Retinal pigment epithelial cell (primary cell): ENCODE results near the gene ALX4.

Experiments
- DNase-seq: peaks from one replicate; pipeline ENCODE4 v3.0.0-alpha.2; 2010; ENCODE audit warnings: low read depth
- H3K4me3 ChIP-seq: 2 replicates; pipeline ENCODE4 v1.5.1; 2011; ENCODE audit warnings: mild to moderate bottlenecking, low read length, control low read depth, moderate library complexity
- TF ChIP-seq, protein P1 (sequence below): conservative IDR thresholded peaks from 2 replicates; pipeline ENCODE4 v1.5.1; 2011; ENCODE audit warnings: low read depth, low read length, control low read depth, inconsistent platforms

ALX4 gene

DNA sequence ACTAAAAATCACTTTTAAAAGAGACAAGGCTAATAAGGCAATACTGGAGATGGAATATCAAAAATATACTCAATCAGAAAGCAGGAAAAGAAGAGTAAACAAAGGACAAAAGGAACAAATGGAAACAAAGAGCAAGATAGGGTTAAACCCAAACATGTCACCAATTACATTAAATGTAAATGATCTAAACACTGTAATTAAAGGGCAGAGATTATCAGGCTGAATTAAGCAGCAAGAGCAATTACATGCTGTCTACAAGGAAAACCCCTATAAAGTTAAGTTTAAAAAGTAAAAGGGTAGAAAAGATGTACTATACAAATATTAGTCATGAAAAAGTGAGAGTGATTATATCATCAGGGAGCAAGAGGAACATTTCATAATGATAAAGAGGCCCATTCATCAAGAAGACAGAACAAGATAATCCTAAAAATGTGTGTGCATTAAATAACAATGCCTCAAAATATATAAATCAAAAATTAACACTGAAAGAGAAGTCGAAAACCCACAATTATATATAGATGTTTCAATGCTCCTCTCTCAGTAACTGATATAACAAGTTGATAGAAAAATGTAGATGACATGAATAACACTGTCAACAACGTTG, 56.8 kb downstream of the ALX4 start:
- no peak overlapping the region for H3K4me3 ChIP-seq
- TF ChIP-seq, protein P1, sequence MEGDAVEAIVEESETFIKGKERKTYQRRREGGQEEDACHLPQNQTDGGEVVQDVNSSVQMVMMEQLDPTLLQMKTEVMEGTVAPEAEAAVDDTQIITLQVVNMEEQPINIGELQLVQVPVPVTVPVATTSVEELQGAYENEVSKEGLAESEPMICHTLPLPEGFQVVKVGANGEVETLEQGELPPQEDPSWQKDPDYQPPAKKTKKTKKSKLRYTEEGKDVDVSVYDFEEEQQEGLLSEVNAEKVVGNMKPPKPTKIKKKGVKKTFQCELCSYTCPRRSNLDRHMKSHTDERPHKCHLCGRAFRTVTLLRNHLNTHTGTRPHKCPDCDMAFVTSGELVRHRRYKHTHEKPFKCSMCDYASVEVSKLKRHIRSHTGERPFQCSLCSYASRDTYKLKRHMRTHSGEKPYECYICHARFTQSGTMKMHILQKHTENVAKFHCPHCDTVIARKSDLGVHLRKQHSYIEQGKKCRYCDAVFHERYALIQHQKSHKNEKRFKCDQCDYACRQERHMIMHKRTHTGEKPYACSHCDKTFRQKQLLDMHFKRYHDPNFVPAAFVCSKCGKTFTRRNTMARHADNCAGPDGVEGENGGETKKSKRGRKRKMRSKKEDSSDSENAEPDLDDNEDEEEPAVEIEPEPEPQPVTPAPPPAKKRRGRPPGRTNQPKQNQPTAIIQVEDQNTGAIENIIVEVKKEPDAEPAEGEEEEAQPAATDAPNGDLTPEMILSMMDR = no peak
- no peak for DNase-seq

DNA sequence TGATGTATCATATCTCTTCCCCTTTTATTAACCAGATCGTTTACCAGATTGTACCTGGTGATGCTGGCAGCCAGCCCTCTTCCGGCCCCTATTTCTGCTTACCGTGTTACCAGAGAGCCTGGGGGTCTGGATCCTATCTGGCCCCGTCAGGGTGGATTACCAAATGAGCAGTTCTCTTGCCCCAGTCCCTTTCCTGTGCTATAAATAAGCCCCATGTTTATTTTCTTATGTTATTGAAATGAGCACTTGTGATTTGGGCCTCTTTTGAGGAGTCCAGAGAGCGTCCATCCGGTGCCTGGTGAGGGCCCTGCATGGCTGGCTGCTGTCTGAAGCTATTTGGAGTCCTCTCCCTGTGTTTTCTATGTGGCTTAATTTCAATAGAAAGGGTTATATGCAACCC, 59.5 kb downstream of the ALX4 start:
- TF ChIP-seq, protein P1 = no peak
- no peak for DNase-seq
- no peak overlapping the region for H3K4me3 ChIP-seq

DNA sequence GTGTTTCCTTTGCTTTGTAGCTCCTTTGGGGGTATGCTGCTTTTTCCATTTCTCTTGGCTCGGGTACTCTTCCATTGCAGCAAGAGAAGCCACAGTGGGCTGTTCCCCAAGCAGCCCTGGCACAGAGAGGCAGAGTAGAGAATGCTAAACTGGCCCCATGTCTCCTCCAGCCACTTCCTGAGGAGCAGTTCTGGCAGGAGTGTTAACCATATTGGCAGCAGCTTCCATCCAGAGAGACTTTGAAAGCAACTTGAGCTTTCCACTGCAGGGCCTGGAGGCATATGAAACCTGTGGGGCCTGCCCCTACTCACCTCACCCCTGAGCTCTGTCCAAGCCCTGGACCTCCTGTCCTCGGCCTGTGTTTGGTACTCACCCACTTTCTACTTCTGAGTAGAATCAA, 61.8 kb downstream of the ALX4 start:
- no peak overlapping the region for H3K4me3 ChIP-seq
- DNase-seq = no peak
- TF ChIP-seq, protein P1 = no peak

DNA sequence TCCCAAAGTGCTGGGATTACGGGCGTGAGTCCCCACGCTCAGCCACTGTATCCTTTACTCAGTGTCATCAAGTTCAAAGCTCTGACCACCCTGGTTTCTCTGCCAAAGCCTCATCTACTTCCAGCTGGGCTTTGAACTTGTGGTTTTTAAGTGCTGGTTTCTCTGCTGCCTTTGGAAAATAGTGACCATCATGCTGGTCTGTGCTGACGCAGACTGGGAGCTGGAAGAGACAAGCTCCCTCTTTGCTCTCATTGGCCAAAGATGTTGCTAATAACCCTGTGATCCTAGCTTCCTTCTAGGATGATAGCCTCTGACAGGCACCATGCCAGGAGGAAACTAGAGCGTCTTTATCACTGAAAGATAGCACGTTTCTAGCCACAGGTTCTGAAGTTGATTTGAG, 62.4 kb downstream of the ALX4 start:
- TF ChIP-seq, protein P1 = no peak
- DNase-seq = no peak
- H3K4me3 ChIP-seq = no peak overlapping the region

DNA sequence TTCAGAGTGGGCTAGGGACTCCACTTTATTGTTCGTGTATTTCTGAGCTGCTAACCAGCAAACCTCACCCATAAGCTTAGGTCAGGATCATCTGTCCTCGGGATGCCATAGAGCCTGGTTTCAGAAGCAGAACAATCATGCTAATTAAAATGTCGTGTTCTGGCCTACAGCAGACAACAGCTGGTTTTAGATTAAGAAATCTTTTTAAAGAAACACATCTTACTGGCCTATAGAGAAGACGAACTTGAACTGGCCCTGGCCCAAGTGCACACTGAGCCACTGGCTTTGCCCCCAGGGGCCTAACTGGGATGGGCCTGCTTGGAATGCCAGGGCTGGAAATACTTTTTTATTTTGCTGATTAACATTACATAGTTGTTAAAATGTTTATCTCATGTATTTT, 63.2 kb downstream of the ALX4 start:
- DNase-seq = no peak
- TF ChIP-seq, protein P1 = no peak
- H3K4me3 ChIP-seq = no peak overlapping the region

DNA sequence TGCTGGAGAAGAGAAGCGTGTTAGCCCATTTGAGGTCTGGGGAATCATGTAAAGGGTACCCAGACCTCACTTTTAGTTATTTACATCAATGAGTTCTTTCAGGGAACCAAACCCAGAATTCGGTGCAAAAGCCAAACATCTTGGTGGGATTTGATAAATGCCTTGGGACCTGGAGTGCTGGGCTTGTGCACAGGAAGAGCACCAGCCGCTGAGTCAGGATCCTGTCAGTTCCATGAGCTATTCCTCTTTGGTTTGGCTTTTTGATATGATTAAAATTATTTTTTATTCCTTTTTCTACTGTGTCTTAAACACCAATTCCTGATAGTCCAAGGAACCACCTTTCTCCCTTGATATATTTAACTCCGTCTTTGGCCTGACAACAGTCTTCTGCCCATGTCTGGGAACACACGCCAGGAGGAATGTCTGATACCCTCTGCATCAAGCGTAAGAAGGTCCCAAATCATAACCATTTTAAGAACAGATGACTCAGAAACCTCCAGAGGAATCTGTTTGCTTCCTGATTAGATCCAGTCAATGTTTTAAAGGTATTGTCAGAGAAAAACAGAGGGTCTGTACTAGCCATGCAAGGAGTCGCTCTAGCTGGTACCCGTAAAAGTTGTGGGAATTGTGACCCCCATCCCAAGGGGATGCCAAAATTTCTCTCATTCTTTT, 65.2 kb downstream of the ALX4 start:
- TF ChIP-seq, protein P1 = no peak
- DNase-seq = no peak
- H3K4me3 ChIP-seq = no peak overlapping the region
